Stimulated activated CD4-positive, alpha-beta T cell treated with anti-CD3 and anti-CD28 coated beads, TNF-alpha, amount 100 ng/mL, for 1 hour (primary cell): ENCODE results near the gene DUOX2.
"Not testable (repeated sequence)": the region's sequence is repeated elsewhere in the genome, so short reads cannot be mapped to it uniquely, and the experiment has no call there.

Experiments used
- DNase-seq, 3 donors: peaks; one replicate each; pipeline ENCODE4 v3.0.0-alpha.2; 2020; ENCODE audit warnings: low read depth in 3 of 3, low spot score in 1 of 3

The DUOX2 gene

GRCh38 chr15:45077391-45077790 lies 36.6 kb downstream of the DUOX2 start:
- DNase-seq: not testable (repeated sequence)

GRCh38 chr15:45075440-45076320 lies 38.3 kb downstream of the DUOX2 start:
- DNase-seq: not testable (repeated sequence)

GRCh38 chr15:45073602-45074001 lies 40.4 kb downstream of the DUOX2 start:
- not testable (repeated sequence) for DNase-seq

GRCh38 chr15:45069942-45070360 lies 44.0 kb downstream of the DUOX2 start:
- not testable (repeated sequence) for DNase-seq

GRCh38 chr15:45064386-45064785 lies 49.6 kb downstream of the DUOX2 start:
- no peak for DNase-seq

GRCh38 chr15:45062301-45062700 lies 51.7 kb downstream of the DUOX2 start:
- not testable (repeated sequence) for DNase-seq

DNA sequence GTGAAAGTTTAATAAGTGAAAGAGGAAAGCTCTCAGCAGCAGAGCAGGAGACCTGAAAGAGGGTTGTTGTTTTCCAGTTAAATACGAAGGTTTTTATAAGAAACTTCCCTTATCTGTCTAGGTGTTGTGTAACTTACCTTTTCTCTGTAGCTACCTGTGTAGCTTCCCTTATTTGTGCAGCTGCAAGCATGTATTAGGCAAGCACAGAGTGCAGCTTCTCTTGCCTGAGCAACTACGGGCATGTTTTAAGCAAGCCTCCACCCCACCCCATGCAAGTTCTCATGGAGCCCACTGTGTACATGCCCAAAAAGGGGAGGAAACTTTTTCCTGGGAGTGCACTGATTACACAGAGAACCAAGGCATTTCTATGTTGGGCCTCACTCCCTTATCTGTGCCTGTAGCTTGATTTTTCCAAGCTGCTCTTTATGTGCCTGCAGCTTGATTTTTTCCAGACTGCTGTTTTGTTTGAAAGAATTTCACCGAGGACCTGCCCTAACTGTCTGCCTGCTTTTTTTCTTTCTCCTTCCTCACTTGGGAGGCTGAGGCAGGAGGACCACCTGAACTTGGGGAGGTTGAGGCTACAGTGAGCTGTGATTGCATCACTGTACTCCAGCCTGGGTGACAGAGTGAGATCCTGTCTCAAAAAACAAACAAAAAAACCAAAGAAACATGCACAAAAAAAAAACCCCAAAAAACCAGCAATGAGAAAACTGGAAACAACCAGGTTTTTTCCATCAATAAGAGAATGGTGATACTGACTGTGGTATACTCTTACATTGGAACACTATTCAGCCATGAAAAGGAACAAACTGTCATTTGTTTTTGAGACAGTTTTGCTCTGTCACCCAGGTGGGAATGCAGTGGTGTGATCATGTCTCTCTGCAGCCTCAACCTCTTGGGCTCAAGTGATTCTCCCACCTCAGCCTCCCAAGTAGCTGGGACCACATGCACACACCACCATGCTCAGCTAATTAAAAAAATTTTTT lies 55.0 kb downstream of the DUOX2 start:
- not testable (repeated sequence) for DNase-seq

DNA sequence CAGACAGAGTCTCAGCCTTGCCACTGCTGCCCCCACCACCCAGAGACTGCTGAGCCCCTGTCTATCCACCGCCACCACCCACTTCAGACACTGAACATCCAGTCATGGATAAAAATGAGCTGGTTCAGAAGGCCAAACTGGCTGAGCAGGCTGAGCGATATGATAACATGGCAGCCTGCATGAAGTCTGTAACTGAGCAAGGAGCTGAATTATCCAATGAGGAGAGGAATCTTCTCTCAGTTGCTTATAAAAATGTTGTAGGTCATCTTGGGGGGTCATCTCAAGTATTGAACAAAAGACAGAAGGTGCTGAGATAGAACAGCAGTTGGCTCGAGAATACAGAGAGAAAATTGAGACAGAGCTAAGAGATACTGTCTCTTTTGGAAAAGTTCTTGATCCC lies 61.3 kb downstream of the DUOX2 start:
- DNase-seq: not testable (repeated sequence)

DNA sequence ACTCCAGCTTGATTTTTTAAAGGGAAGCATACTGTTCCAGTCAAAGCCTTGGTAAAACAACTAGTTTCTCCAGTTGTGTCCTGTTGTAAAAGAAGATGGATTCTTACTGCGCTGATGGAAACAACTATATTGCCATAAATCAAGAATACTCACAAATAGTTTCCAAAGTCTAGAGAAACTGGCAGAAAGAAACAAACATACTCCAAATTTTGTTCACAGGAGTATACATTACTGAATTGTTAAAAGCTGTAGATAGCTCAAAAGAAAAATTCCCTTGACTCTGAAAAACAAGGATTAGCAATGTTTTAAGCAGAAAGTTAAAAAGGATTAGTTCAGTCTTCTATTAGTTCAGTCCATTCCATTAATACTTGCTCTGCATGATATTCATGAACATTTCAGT lies 63.4 kb downstream of the DUOX2 start:
- no peak for DNase-seq

DNA sequence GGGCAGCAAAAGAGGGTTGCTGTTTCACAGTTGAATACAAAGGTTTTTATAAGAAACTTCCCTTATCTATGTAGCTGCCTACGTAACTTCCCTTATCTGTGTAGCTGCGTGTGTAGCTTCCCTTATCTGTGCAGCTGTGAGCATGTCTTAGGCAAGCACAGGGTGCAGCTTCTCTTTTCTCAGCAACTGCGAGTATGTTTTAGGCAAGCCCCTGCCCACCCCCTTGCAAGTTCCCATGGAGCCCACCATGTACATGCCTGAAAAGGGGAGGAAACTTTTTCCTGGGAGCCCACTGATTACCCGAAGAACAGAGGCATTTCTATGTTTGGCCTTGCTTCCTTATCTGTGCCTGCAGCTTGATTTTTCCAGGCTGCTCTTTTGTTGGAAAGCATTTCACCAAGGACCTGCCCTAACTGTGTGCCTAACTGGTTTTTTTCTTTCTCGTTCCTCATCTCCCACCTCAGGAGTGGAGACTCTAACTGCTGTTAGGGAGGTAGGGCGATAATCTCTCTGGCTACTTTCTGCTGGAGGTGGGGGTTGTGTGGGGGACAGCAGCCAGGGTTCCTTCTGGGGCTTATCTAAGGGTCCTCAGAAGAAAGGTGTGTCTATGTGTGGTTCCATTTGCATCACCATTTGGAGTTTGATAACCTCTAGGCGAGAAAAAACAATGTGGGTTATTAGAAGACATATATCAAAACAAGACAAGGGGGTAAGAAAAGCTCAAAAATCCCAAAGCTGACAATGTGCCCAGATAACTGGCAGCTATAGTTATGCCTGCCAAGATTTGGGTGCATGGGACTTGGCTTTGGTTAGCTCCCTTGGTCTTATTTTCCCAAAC lies 65.0 kb downstream of the DUOX2 start:
- no peak for DNase-seq

DNA sequence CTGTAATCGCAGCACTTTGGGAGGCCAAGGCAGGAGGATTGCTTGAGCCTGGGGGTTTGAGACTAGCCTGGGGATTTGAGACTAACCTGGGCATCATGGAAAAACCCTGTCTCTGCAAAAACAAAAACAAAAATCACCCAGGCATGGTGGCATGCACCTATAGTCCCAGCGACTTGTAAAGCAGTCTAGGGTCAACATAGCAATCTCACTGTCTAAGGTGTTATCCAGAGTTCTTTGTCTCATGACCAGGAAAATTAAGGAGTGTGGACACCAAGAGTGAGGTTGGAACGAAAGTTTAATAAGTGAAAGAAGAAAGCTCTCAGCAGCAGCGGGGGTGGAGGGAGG lies 65.6 kb downstream of the DUOX2 start:
- not testable (repeated sequence) for DNase-seq

GRCh38 chr15:45044270-45044669 lies 69.7 kb downstream of the DUOX2 start:
- DNase-seq: not testable (repeated sequence)

DNA sequence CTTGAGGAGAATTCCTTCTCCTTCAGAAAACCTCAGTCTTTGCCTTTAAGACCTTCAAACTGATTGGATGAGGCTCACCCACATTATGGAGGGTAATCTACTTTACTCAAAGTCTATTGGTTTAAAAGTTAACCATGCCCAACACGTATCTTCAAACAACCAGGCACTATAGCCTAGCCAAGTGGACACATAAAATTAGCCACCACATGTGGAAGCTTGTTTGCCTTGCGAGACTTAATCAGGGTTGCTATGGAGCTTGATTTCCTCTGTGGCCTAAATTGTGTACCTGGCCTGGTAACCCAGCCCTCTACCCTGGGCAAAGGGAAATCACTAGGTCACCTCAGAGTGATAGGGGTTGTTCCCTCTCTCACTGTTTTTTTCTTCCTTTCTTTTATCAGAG lies 71.1 kb downstream of the DUOX2 start:
- not testable (repeated sequence) for DNase-seq
